B cell (primary cell): ENCODE measurements around the gene RNFT2. TPM values are rescaled to one million over a fixed set of nuclear protein-coding genes. Genes with fewer than 3 reads are reported as not detected.

Experiments
- ATAC-seq: fragments of 200-7000 bp; cut with Tn5 transposase; one replicate; pipeline ENCODE4 v1.10.0; 2021; ENCODE audit warnings: low read depth, mild to moderate bottlenecking, moderate number of reproducible peaks, moderate library complexity
- CTCF ChIA-PET: fragments of 350-600 bp; sonication (Branson Sonifier 250); formaldehyde crosslinking; loops from one replicate; lab custom pipeline; 2021; ENCODE audit warnings: antibody characterized with exemption, inconsistent platforms; lab: Charles Lee
- POLR2A ChIA-PET: fragments of 350-600 bp; sonication (Branson Sonifier 250); formaldehyde crosslinking; loops from one replicate; lab custom pipeline; 2021; ENCODE audit warnings: antibody characterized with exemption; lab: Charles Lee
- DNase-seq: peaks from one replicate; pipeline ENCODE4 v3.0.0; 2013
- H2AFZ ChIP-seq: 2 replicates; pipeline ENCODE4 v1.6.1; 2012; ENCODE audit warnings: mild to moderate bottlenecking, low read depth, low read length; ENCODE audit not compliant: insufficient read depth, poor library complexity, severe bottlenecking
- H3K27ac ChIP-seq, 2 donors: 1 replicate in 1 of 2; 2 replicates in 1 of 2; pipeline ENCODE4 v1.5.1; 2012 to 2013; ENCODE audit warnings: low read length in 2 of 2, mild to moderate bottlenecking in 2 of 2, moderate library complexity in 1 of 2
- H3K27me3 ChIP-seq, 4 experiments: fragments of 200-600 bp in 1 of 4; sonication (generic) in 1 of 4; replicated peaks in 1 of 4; 1 replicate in 2 of 4; 2 replicates in 2 of 4; pipeline versions ENCODE4 v1.6.1 to v1.7.0; 2013 to 2016; ENCODE audit warnings: low read length in 3 of 4, mild to moderate bottlenecking in 2 of 4, mixed read lengths in 1 of 4, moderate library complexity in 1 of 4; ENCODE audit not compliant: insufficient read depth in 4 of 4, control insufficient read depth in 3 of 4; ENCODE audit errors: control extremely low read depth in 1 of 4
- H3K36me3 ChIP-seq, 2 experiments: replicated peaks in 1 of 2; 1 replicate in 1 of 2; 2 replicates in 1 of 2; pipeline versions ENCODE4 v1.6.1 to v1.7.1; 2013; ENCODE audit warnings: low read length in 1 of 2; ENCODE audit not compliant: insufficient read depth in 2 of 2, control insufficient read depth in 1 of 2; ENCODE audit errors: control extremely low read depth in 1 of 2, extremely low read depth in 1 of 2
- H3K4me1 ChIP-seq, 2 donors: fragments of 200-600 bp in 1 of 2; sonication (generic) in 1 of 2; 1 replicate in 1 of 2; 2 replicates in 1 of 2; pipeline versions ENCODE4 v1.5.1 to v1.6.1; 2013 to 2017; ENCODE audit warnings: low read length in 2 of 2; ENCODE audit not compliant: control insufficient read depth in 2 of 2, insufficient read depth in 2 of 2
- H3K4me2 ChIP-seq: replicated peaks from 2 replicates; pipeline ENCODE3; 2012; ENCODE audit warnings: mild to moderate bottlenecking, low read depth, low read length; ENCODE audit not compliant: poor library complexity, severe bottlenecking
- H3K4me3 ChIP-seq, 5 experiments: fragments of 200-600 bp in 1 of 5; sonication (generic) in 1 of 5; 1 replicate in 3 of 5; 2 replicates in 2 of 5; pipeline versions ENCODE4 v1.5.1 to v1.7.0; 2011 to 2016; ENCODE audit warnings: low read length in 4 of 5, mild to moderate bottlenecking in 4 of 5, low read depth in 2 of 5, control low read depth in 1 of 5, moderate library complexity in 1 of 5; ENCODE audit not compliant: insufficient read depth in 1 of 5; ENCODE audit errors: control extremely low read depth in 1 of 5, extremely low read depth in 1 of 5
- H3K79me2 ChIP-seq: fragments of 200-600 bp; sonication (generic); one replicate; pipeline ENCODE4 v1.6.0; 2016; ENCODE audit warnings: low read length; ENCODE audit not compliant: control insufficient read depth, insufficient read depth
- H3K9ac ChIP-seq: fragments of 200-600 bp; sonication (generic); 2 replicates; pipeline ENCODE4 v1.6.1; 2017; ENCODE audit warnings: mild to moderate bottlenecking, low read length, moderate library complexity
- H3K9me3 ChIP-seq, 3 donors: one replicate each; pipeline versions ENCODE4 v1.6.1 to v1.7.1; 2013; ENCODE audit warnings: low read length in 2 of 3; ENCODE audit not compliant: control insufficient read depth in 2 of 3, insufficient read depth in 1 of 3; ENCODE audit errors: control extremely low read depth in 1 of 3
- H4K20me1 ChIP-seq: 2 replicates; pipeline ENCODE4 v1.6.0; 2012; ENCODE audit warnings: mild to moderate bottlenecking, low read length; ENCODE audit not compliant: insufficient read depth, control insufficient read depth, poor library complexity, severe bottlenecking
- H3K27ac Mint-ChIP-seq: one replicate; pipeline ENCODE4 v1.8.0; 2021; ENCODE audit warnings: mixed read lengths
- H3K27me3 Mint-ChIP-seq: one replicate; pipeline ENCODE4 v1.8.0; 2021; ENCODE audit warnings: mixed read lengths
- H3K4me1 Mint-ChIP-seq: one replicate; pipeline ENCODE4 v1.8.0; 2021; ENCODE audit warnings: mixed read lengths
- H3K4me3 Mint-ChIP-seq: one replicate; pipeline ENCODE4 v1.8.0; 2021; ENCODE audit warnings: mixed read lengths
- H3K9me3 Mint-ChIP-seq: one replicate; pipeline ENCODE4 v1.8.0; 2022; ENCODE audit warnings: mixed read lengths; ENCODE audit not compliant: insufficient read depth
- EZH2 ChIP-seq: IDR thresholded peaks from 2 replicates; pipeline ENCODE4 v1.6.1; 2012; ENCODE audit warnings: borderline replicate concordance, low read depth, mild to moderate bottlenecking, moderate library complexity, low read length; ENCODE audit not compliant: insufficient read depth, poor library complexity, severe bottlenecking
- WGBS: methylation state at CpG from one replicate; pipeline ENCODE4 v1.1.5; 2013; ENCODE audit warnings: missing lambda C conversion rate; ENCODE audit not compliant: insufficient coverage; 5-methylcytosine and 5-hydroxymethylcytosine counted together
- intact Hi-C: fragments of 100-400 bp; cut with micrococcal nuclease; formaldehyde crosslinking; loops from one replicate; pipeline ENCODE4 v1.10.0; 2022
- polyA plus RNA-seq: library from polyadenylated mRNA; depleted of rRNA; stranded (reverse); fragments of >200 nt; gene quantifications from 2 replicates; pipeline ENCODE4 v1.2.3, GENCODE V29; 2012
- total RNA-seq, 2 donors: library from RNA; stranded (reverse); fragments of 120-200 nt in 1 of 2; gene quantifications; 1 replicate in 1 of 2; 2 replicates in 1 of 2; pipeline versions ENCODE4 v1.2.3 to v1.2.4, GENCODE V29; 2013 to 2022
- TF ChIP-seq, protein P1 (sequence below): fragments of 200-600 bp; IDR thresholded peaks from one replicate; pipeline ENCODE4 v1.8.0; 2022; ENCODE audit warnings: antibody characterized with exemption, mild to moderate bottlenecking

RNFT2 gene
- total and polyA plus RNA-seq, 2 donors (not counting 1 experiment from before 2014, with no cell fraction given): 5.2 to 18.2 TPM

GRCh38 chr12:116765271-116765670 is 27.2 kb downstream of the RNFT2 start:
- H3K9me3 Mint-ChIP-seq: no peaks in the 10 kb centered on the region
- TF ChIP-seq, protein P1, sequence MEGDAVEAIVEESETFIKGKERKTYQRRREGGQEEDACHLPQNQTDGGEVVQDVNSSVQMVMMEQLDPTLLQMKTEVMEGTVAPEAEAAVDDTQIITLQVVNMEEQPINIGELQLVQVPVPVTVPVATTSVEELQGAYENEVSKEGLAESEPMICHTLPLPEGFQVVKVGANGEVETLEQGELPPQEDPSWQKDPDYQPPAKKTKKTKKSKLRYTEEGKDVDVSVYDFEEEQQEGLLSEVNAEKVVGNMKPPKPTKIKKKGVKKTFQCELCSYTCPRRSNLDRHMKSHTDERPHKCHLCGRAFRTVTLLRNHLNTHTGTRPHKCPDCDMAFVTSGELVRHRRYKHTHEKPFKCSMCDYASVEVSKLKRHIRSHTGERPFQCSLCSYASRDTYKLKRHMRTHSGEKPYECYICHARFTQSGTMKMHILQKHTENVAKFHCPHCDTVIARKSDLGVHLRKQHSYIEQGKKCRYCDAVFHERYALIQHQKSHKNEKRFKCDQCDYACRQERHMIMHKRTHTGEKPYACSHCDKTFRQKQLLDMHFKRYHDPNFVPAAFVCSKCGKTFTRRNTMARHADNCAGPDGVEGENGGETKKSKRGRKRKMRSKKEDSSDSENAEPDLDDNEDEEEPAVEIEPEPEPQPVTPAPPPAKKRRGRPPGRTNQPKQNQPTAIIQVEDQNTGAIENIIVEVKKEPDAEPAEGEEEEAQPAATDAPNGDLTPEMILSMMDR: no peak
- TF ChIP-seq EZH2: no peak

GRCh38 chr12:116766285-116766684 is 28.2 kb downstream of the RNFT2 start:
- no peak overlapping the region for H3K4me2 ChIP-seq
- no peak overlapping the region for H3K27ac ChIP-seq
- no peaks in the 10 kb centered on the region for H3K9me3 ChIP-seq
- no peak for DNase-seq
- peaks cover 0 to 1% of the 10 kb centered on the region in 2 experiments for H3K36me3 ChIP-seq
- Mint-ChIP-seq H3K4me3 (no peak overlapping the region), H3K4me1 (no peaks in the 10 kb centered on the region), H3K9me3 (no peaks in the 10 kb centered on the region), H3K27ac (no peak overlapping the region), H3K27me3 (no peaks in the 10 kb centered on the region)
- WGBS: 100% methylated on average over 2 of the region's 3 CpGs
- H2AFZ ChIP-seq: no peak overlapping the region
- no peaks in the 10 kb centered on the region for H3K79me2 ChIP-seq
- ATAC-seq: no peak
- no peak overlapping the region for H3K9ac ChIP-seq
- H4K20me1 ChIP-seq: no peaks in the 10 kb centered on the region
- TF ChIP-seq, protein P1: no peak
- no peaks in the 10 kb centered on the region for H3K27me3 ChIP-seq
- no peak overlapping the region for H3K4me3 ChIP-seq
- intact Hi-C loops: no loop called here
- CTCF ChIA-PET: interaction anchor here (1.4 kb wide), 1 partner anchor 116 kb away, joined by 5 read pairs; no protein-coding TSS in a partner anchor
- H3K4me1 ChIP-seq: no peaks in the 10 kb centered on the region
- POLR2A ChIA-PET: no interaction called here

More at GRCh38 chr12:116765271-116765670, 27.2 kb downstream of the RNFT2 start:
- no peaks in the 10 kb centered on the region for H3K27me3 ChIP-seq
- no peak overlapping the region for H2AFZ ChIP-seq
- H3K27me3 Mint-ChIP-seq: no peaks in the 10 kb centered on the region
- no peak overlapping the region for H3K9ac ChIP-seq
- H3K9me3 ChIP-seq: peaks cover 0 to under 1% (median 0%) of the 10 kb centered on the region in 3 donors
- no peaks in the 10 kb centered on the region for H3K79me2 ChIP-seq
- 94% methylated on average over 5 of the region's 5 CpGs for WGBS
- ChIA-PET POLR2A (no interaction called here), CTCF (interaction anchor here (1.4 kb wide), 1 partner anchor 117 kb away, joined by 5 read pairs; no protein-coding TSS in a partner anchor)
- H3K4me3 ChIP-seq: no peak overlapping the region
- H4K20me1 ChIP-seq: no peaks in the 10 kb centered on the region
- H3K4me2 ChIP-seq: no peak overlapping the region
- intact Hi-C loops: no loop called here
- peaks cover 1 to 2% of the 10 kb centered on the region in 2 experiments for H3K36me3 ChIP-seq
- H3K4me1 Mint-ChIP-seq: no peaks in the 10 kb centered on the region
- no peak for ATAC-seq
- no peak for DNase-seq
- H3K27ac Mint-ChIP-seq: no peak overlapping the region
- H3K4me1 ChIP-seq: no peaks in the 10 kb centered on the region
- no peak overlapping the region for H3K27ac ChIP-seq
- no peak overlapping the region for H3K4me3 Mint-ChIP-seq
